Body of pancreas (tissue), 4 donors: ENCODE results near the gene SCUBE1.

Experiments
- POLR2A ChIP-seq, 3 donors: fragments of 450-650 bp; IDR thresholded peaks; one replicate each; pipeline ENCODE4 v1.6.1; 2016; ENCODE audit warnings: antibody characterized with exemption in 3 of 3, mild to moderate bottlenecking in 2 of 3
- TF ChIP-seq, protein P1 (sequence below), 7 experiments: fragments of 450-650 bp in 4 of 7; fragments of 200-600 bp in 3 of 7; sonication (generic) in 3 of 7; IDR thresholded peaks; one replicate each; pipeline ENCODE4 v1.5.1; 2016 to 2019; ENCODE audit warnings: antibody characterized with exemption in 7 of 7

DNA sequence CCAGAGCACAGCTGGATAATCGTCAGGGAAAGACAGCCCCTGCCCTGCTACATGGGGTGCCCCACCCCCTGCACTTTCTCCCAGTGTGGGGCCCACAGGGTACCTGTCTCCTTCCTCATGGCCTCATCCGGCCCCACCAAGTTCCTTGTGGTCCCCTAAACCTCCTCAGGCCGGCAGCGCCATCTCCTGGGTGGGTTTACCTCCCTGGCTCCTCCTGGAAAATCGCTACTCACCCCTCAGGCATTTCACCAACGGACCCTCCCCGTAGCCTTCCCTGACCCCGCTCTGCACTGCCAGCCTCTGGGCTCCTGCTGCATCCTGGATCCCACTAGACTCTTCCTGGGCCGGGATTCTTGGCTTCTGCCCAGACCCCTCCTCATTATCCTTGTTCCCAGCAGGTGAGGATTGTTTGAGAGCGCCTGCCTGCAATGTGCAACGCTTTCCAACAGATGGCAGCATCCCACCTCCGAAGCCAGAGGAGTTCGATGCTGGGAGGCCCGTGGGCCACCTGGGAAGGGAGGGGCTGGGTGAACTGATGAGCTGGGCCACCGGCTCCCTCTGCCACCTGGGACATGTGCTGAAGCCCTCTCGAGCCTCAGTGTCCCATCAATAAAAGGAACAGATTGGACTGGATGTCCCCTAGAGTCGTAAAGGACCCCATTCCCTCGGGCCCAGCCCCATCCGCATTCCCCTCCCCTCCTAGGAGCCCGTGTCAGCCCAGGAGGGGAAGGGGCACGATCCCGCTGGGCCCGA lies 112.0 kb downstream of the SCUBE1 start:
- TF ChIP-seq, protein P1, sequence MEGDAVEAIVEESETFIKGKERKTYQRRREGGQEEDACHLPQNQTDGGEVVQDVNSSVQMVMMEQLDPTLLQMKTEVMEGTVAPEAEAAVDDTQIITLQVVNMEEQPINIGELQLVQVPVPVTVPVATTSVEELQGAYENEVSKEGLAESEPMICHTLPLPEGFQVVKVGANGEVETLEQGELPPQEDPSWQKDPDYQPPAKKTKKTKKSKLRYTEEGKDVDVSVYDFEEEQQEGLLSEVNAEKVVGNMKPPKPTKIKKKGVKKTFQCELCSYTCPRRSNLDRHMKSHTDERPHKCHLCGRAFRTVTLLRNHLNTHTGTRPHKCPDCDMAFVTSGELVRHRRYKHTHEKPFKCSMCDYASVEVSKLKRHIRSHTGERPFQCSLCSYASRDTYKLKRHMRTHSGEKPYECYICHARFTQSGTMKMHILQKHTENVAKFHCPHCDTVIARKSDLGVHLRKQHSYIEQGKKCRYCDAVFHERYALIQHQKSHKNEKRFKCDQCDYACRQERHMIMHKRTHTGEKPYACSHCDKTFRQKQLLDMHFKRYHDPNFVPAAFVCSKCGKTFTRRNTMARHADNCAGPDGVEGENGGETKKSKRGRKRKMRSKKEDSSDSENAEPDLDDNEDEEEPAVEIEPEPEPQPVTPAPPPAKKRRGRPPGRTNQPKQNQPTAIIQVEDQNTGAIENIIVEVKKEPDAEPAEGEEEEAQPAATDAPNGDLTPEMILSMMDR (IDR thresholded peaks at IDR 0.05) = peak; percentile 74 to 85 (median 79)
- TF ChIP-seq POLR2A (IDR thresholded peaks at IDR 0.05) = no peak
